GM20000 (cell line): ENCODE measurements around the gene HIVEP1.
A peak's percentile ranks its signal among the peaks of the same experiment; 100 is the strongest.

Experiments used
- DNase-seq: peaks from one replicate; pipeline ENCODE4 v3.0.0; 2012; ENCODE audit warnings: low spot score
- CTCF ChIP-seq: IDR thresholded peaks from 2 replicates; pipeline ENCODE4 v1.5.1; 2012; ENCODE audit warnings: mild to moderate bottlenecking, control low read depth; ENCODE audit errors: extremely low read depth, missing control alignments

The HIVEP1 gene

GRCh38 chr6:12065321-12066140 is 53.4 kb downstream of the HIVEP1 start:
- peak; percentile 51 for DNase-seq
- TF ChIP-seq CTCF: no peak

- TF ChIP-seq CTCF: no peak
- DNase-seq: no peak
These were observed 54.2 kb downstream of the HIVEP1 start for GRCh38 chr6:12066297-12066696.

- no peak for TF ChIP-seq CTCF
- no peak for DNase-seq
These were observed 56.9 kb downstream of the HIVEP1 start for GRCh38 chr6:12068899-12069557.

GRCh38 chr6:12069891-12070529 is 57.9 kb downstream of the HIVEP1 start:
- no peak for TF ChIP-seq CTCF
- DNase-seq: no peak

- DNase-seq: no peak
- TF ChIP-seq CTCF: no peak
These were observed 59.0 kb downstream of the HIVEP1 start for GRCh38 chr6:12071064-12071615.

GRCh38 chr6:12075067-12075563 is 63.0 kb downstream of the HIVEP1 start:
- peak; percentile 13 for TF ChIP-seq CTCF
- no peak for DNase-seq
